ENCODE data around the gene MTUS2.

MTUS2 gene

GRCh38 chr13:29117663-29118062, 297.5 kb downstream of the MTUS2 start:
- no peak overlapping the region for H3K27ac ChIP-seq (ENCODE audit: low read length)

GRCh38 chr13:29118471-29118870, 298.3 kb downstream of the MTUS2 start:
- WGBS (ENCODE audit: insufficient coverage, insufficient read length), result no CpG with 5 or more reads among the region's 1 CpG
- no peak overlapping the region for H3K4me3 ChIP-seq (ENCODE audit: low read length)
- no peaks in the 10 kb centered on the region for H3K36me3 ChIP-seq (ENCODE audit: control insufficient read depth, insufficient read depth, low read length)
- peaks cover 9% of the 10 kb centered on the region for H3K9me3 ChIP-seq (ENCODE audit: control insufficient read depth, insufficient read depth, low read length)
- H3K27ac ChIP-seq (ENCODE audit: low read length), result no peak overlapping the region
- no peaks in the 10 kb centered on the region for H3K27me3 ChIP-seq (ENCODE audit: control insufficient read depth, insufficient read depth, low read length)
- DNase-seq (ENCODE audit: low read depth, low spot score), result no peak
- no peaks in the 10 kb centered on the region for H3K4me1 ChIP-seq (ENCODE audit: control insufficient read depth, insufficient read depth, low read length)

More at GRCh38 chr13:29117663-29118062, 297.5 kb downstream of the MTUS2 start:
- H3K36me3 ChIP-seq (ENCODE audit: control insufficient read depth, insufficient read depth, low read length), result no peaks in the 10 kb centered on the region
- WGBS (ENCODE audit: insufficient coverage, insufficient read length), result no CpG with 5 or more reads among the region's 8 CpGs
- no peak overlapping the region for H3K4me3 ChIP-seq (ENCODE audit: low read length)
- H3K9me3 ChIP-seq (ENCODE audit: control insufficient read depth, insufficient read depth, low read length), result peaks cover 9% of the 10 kb centered on the region
- H3K27me3 ChIP-seq (ENCODE audit: control insufficient read depth, insufficient read depth, low read length), result no peaks in the 10 kb centered on the region
- no peak for DNase-seq (ENCODE audit: low read depth, low spot score)
- no peaks in the 10 kb centered on the region for H3K4me1 ChIP-seq (ENCODE audit: control insufficient read depth, insufficient read depth, low read length)

- Histone ChIP-seq H3K36me3 (ENCODE audit: control insufficient read depth, insufficient read depth, low read length) (no peaks in the 10 kb centered on the region), H3K4me1 (ENCODE audit: control insufficient read depth, insufficient read depth, low read length) (no peaks in the 10 kb centered on the region), H3K27ac (ENCODE audit: low read length) (no peak overlapping the region), H3K9me3 (ENCODE audit: control insufficient read depth, insufficient read depth, low read length) (peaks cover 13% of the 10 kb centered on the region), H3K27me3 (ENCODE audit: control insufficient read depth, insufficient read depth, low read length) (no peaks in the 10 kb centered on the region), H3K4me3 (ENCODE audit: low read length) (no peak overlapping the region)
- DNase-seq (ENCODE audit: low read depth, low spot score), result no peak
- no CpG with 5 or more reads among the region's 5 CpGs for WGBS (ENCODE audit: insufficient coverage, insufficient read length)
Measured at GRCh38 chr13:29125191-29125933, 305.2 kb downstream of the MTUS2 start.

GRCh38 chr13:29125934-29126424, 305.8 kb downstream of the MTUS2 start:
- no peak for DNase-seq (ENCODE audit: low read depth, low spot score)
- Histone ChIP-seq H3K27me3 (ENCODE audit: control insufficient read depth, insufficient read depth, low read length) (no peaks in the 10 kb centered on the region), H3K4me1 (ENCODE audit: control insufficient read depth, insufficient read depth, low read length) (no peaks in the 10 kb centered on the region), H3K4me3 (ENCODE audit: low read length) (no peak overlapping the region), H3K9me3 (ENCODE audit: control insufficient read depth, insufficient read depth, low read length) (peaks cover 13% of the 10 kb centered on the region), H3K36me3 (ENCODE audit: control insufficient read depth, insufficient read depth, low read length) (no peaks in the 10 kb centered on the region), H3K27ac (ENCODE audit: low read length) (no peak overlapping the region)
- WGBS (ENCODE audit: insufficient coverage, insufficient read length), result no CpG with 5 or more reads among the region's 5 CpGs

GRCh38 chr13:29129616-29130015, 309.5 kb downstream of the MTUS2 start:
- H3K4me1 ChIP-seq (ENCODE audit: control insufficient read depth, insufficient read depth, low read length), result no peaks in the 10 kb centered on the region

GRCh38 chr13:29131159-29131558, 311.0 kb downstream of the MTUS2 start:
- WGBS (ENCODE audit: insufficient coverage, insufficient read length), result no CpG with 5 or more reads among the region's 1 CpG
- H3K36me3 ChIP-seq (ENCODE audit: control insufficient read depth, insufficient read depth, low read length), result no peaks in the 10 kb centered on the region
- H3K4me3 ChIP-seq (ENCODE audit: low read length), result no peak overlapping the region; the same call in 1 of the 2 replicates
- H3K27me3 ChIP-seq (ENCODE audit: control insufficient read depth, insufficient read depth, low read length), result no peaks in the 10 kb centered on the region
- H3K27ac ChIP-seq (ENCODE audit: low read length), result no peak overlapping the region
- no peak for DNase-seq (ENCODE audit: low read depth, low spot score)
- no peaks in the 10 kb centered on the region for H3K4me1 ChIP-seq (ENCODE audit: control insufficient read depth, insufficient read depth, low read length)
- H3K9me3 ChIP-seq (ENCODE audit: control insufficient read depth, insufficient read depth, low read length), result peaks cover 15% of the 10 kb centered on the region

More at GRCh38 chr13:29129616-29130015, 309.5 kb downstream of the MTUS2 start:
- peaks cover 15% of the 10 kb centered on the region for H3K9me3 ChIP-seq (ENCODE audit: control insufficient read depth, insufficient read depth, low read length)
- no peak overlapping the region for H3K27ac ChIP-seq (ENCODE audit: low read length)
- H3K4me3 ChIP-seq (ENCODE audit: low read length), result no peak overlapping the region
- H3K36me3 ChIP-seq (ENCODE audit: control insufficient read depth, insufficient read depth, low read length), result no peaks in the 10 kb centered on the region
- no peak for DNase-seq (ENCODE audit: low read depth, low spot score)
- H3K27me3 ChIP-seq (ENCODE audit: control insufficient read depth, insufficient read depth, low read length), result no peaks in the 10 kb centered on the region
- no CpG with 5 or more reads among the region's 2 CpGs for WGBS (ENCODE audit: insufficient coverage, insufficient read length)

GRCh38 chr13:29131881-29132668, 311.9 kb downstream of the MTUS2 start:
- DNase-seq (ENCODE audit: low read depth, low spot score), result no peak
- no CpG with 5 or more reads among the region's 4 CpGs for WGBS (ENCODE audit: insufficient coverage, insufficient read length)
- Histone ChIP-seq H3K4me3 (ENCODE audit: low read length) (no peak overlapping the region), H3K4me1 (ENCODE audit: control insufficient read depth, insufficient read depth, low read length) (no peaks in the 10 kb centered on the region), H3K9me3 (ENCODE audit: control insufficient read depth, insufficient read depth, low read length) (peaks cover 13% of the 10 kb centered on the region), H3K36me3 (ENCODE audit: control insufficient read depth, insufficient read depth, low read length) (no peaks in the 10 kb centered on the region), H3K27me3 (ENCODE audit: control insufficient read depth, insufficient read depth, low read length) (no peaks in the 10 kb centered on the region), H3K27ac (ENCODE audit: low read length) (no peak overlapping the region)

- Histone ChIP-seq H3K27ac (ENCODE audit: low read length) (no peak overlapping the region), H3K36me3 (ENCODE audit: control insufficient read depth, insufficient read depth, low read length) (no peaks in the 10 kb centered on the region), H3K27me3 (ENCODE audit: control insufficient read depth, insufficient read depth, low read length) (no peaks in the 10 kb centered on the region), H3K9me3 (ENCODE audit: control insufficient read depth, insufficient read depth, low read length) (peaks cover 9% of the 10 kb centered on the region), H3K4me1 (ENCODE audit: control insufficient read depth, insufficient read depth, low read length) (no peaks in the 10 kb centered on the region), H3K4me3 (ENCODE audit: low read length) (no peak overlapping the region)
- no peak for DNase-seq (ENCODE audit: low read depth, low spot score)
- no CpG with 5 or more reads among the region's 2 CpGs for WGBS (ENCODE audit: insufficient coverage, insufficient read length)
Measured at GRCh38 chr13:29136341-29136740, 316.2 kb downstream of the MTUS2 start.

GRCh38 chr13:29137016-29137415, 316.9 kb downstream of the MTUS2 start:
- no peak for DNase-seq (ENCODE audit: low read depth, low spot score)
- no peak overlapping the region for H3K4me3 ChIP-seq (ENCODE audit: low read length)
- H3K4me1 ChIP-seq (ENCODE audit: control insufficient read depth, insufficient read depth, low read length), result no peaks in the 10 kb centered on the region
- H3K27me3 ChIP-seq (ENCODE audit: control insufficient read depth, insufficient read depth, low read length), result no peaks in the 10 kb centered on the region
- WGBS (ENCODE audit: insufficient coverage, insufficient read length), result no CpG with 5 or more reads among the region's 1 CpG
- H3K9me3 ChIP-seq (ENCODE audit: control insufficient read depth, insufficient read depth, low read length), result peaks cover 7% of the 10 kb centered on the region
- no peaks in the 10 kb centered on the region for H3K36me3 ChIP-seq (ENCODE audit: control insufficient read depth, insufficient read depth, low read length)
- H3K27ac ChIP-seq (ENCODE audit: low read length), result no peak overlapping the region

GRCh38 chr13:29137995-29138394, 317.9 kb downstream of the MTUS2 start:
- peaks cover 9% of the 10 kb centered on the region for H3K9me3 ChIP-seq (ENCODE audit: control insufficient read depth, insufficient read depth, low read length)
- WGBS (ENCODE audit: insufficient coverage, insufficient read length), result no CpG with 5 or more reads among the region's 1 CpG

More at GRCh38 chr13:29137995-29138394, 317.9 kb downstream of the MTUS2 start:
- no peak for DNase-seq (ENCODE audit: low read depth, low spot score)
- Histone ChIP-seq H3K27me3 (ENCODE audit: control insufficient read depth, insufficient read depth, low read length) (no peaks in the 10 kb centered on the region), H3K36me3 (ENCODE audit: control insufficient read depth, insufficient read depth, low read length) (no peaks in the 10 kb centered on the region), H3K27ac (ENCODE audit: low read length) (no peak overlapping the region), H3K4me3 (ENCODE audit: low read length) (no peak overlapping the region), H3K4me1 (ENCODE audit: control insufficient read depth, insufficient read depth, low read length) (no peaks in the 10 kb centered on the region)
